ENCODE measurements around the gene AGR3.

GRCh38 chr7:16850614-16851466 lies 30.9 kb downstream of the AGR3 start:
- TF ChIP-seq CTCF (IDR thresholded peaks at IDR 0.05) (no peak), POLR2A (IDR thresholded peaks at IDR 0.05) (no peak)
